Measurements from ENCODE around the gene PLEKHA1.

The PLEKHA1 gene

DNA sequence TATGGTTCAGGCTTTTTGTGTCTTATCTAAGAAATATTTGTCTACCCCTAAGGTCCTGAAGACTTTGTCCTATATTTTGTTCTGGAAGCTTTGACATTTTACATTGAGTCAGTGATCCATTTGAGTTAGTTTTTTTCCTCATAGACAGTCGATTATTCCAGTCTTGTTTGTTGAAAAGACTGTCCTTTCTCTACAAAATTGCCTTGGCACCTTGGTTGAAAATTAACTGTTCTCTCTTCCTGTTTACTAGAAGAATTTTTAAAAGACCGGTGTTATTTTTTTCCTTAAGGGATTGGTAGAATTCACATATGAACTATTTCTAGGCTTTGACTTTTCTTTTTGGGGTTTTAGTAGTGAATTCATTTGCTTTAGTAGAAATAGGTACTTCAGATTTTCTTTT is 12.0 kb downstream of the PLEKHA1 start:
- Histone ChIP-seq H3K4me3 (ENCODE audit: low read length) (no peak overlapping the region), H4K20me1 (ENCODE audit: insufficient read depth, low read length) (no peaks in the 10 kb centered on the region), H3K4me2 (ENCODE audit: low read length) (no peak overlapping the region), H3K27me3 (ENCODE audit: low read depth, low read length) (peaks cover 21% of the 10 kb centered on the region), H3K79me2 (ENCODE audit: low read length) (no peaks in the 10 kb centered on the region), H3K4me1 (ENCODE audit: low read length) (0 out of 2 replicates have a peak, but pooled peaks cover 4% of the 10 kb centered on the region), H3K9me3 (ENCODE audit: insufficient read depth, low read length) (no peaks in the 10 kb centered on the region), H2AFZ (ENCODE audit: low read depth, low read length) (no peak overlapping the region), H3K36me3 (replicated peaks; ENCODE audit: low read depth, low read length) (no peaks in the 10 kb centered on the region), H3K27ac (ENCODE audit: low read length) (no peak overlapping the region), H3K9ac (ENCODE audit: low read length) (no peak overlapping the region)
- TF ChIP-seq EZH2phosphoT487 (IDR thresholded peaks at IDR 0.05; ENCODE audit: low read depth) = no peak
- TF ChIP-seq, protein P1, sequence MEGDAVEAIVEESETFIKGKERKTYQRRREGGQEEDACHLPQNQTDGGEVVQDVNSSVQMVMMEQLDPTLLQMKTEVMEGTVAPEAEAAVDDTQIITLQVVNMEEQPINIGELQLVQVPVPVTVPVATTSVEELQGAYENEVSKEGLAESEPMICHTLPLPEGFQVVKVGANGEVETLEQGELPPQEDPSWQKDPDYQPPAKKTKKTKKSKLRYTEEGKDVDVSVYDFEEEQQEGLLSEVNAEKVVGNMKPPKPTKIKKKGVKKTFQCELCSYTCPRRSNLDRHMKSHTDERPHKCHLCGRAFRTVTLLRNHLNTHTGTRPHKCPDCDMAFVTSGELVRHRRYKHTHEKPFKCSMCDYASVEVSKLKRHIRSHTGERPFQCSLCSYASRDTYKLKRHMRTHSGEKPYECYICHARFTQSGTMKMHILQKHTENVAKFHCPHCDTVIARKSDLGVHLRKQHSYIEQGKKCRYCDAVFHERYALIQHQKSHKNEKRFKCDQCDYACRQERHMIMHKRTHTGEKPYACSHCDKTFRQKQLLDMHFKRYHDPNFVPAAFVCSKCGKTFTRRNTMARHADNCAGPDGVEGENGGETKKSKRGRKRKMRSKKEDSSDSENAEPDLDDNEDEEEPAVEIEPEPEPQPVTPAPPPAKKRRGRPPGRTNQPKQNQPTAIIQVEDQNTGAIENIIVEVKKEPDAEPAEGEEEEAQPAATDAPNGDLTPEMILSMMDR (IDR thresholded peaks at IDR 0.05; ENCODE audit: low read depth, low read length) = no peak

DNA sequence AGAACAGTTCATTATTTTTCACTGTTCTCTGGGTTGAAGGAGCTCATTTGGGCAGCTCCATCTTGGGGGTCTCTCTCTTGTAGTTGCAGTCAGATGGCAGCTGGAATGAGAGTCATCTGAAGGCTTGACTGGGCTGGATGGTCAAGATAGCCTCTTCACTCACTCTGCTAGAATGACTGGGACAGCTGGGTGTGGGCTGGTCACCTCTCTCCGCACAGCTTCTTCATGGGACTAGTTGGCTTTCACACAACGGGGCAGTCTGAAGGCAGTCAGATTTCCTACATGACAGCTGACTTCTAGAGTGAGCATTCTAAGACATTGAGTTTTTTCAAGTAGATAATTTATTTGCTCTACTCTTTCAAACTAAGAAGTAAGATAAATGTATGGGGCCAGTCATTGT is 13.1 kb downstream of the PLEKHA1 start:
- H3K27me3 ChIP-seq (ENCODE audit: low read depth, low read length) = peaks cover 18% of the 10 kb centered on the region
- H3K79me2 ChIP-seq (ENCODE audit: low read length) = no peaks in the 10 kb centered on the region
- no peaks in the 10 kb centered on the region for H4K20me1 ChIP-seq (ENCODE audit: insufficient read depth, low read length)
- TF ChIP-seq, protein P1 (IDR thresholded peaks at IDR 0.05; ENCODE audit: low read depth, low read length) = no peak
- no peak for TF ChIP-seq EZH2phosphoT487 (IDR thresholded peaks at IDR 0.05; ENCODE audit: low read depth)
- H3K27ac ChIP-seq (ENCODE audit: low read length) = no peak overlapping the region
- no peaks in the 10 kb centered on the region for H3K36me3 ChIP-seq (replicated peaks; ENCODE audit: low read depth, low read length)
- 0 out of 2 replicates have a peak, but pooled peaks cover 4% of the 10 kb centered on the region for H3K4me1 ChIP-seq (ENCODE audit: low read length)
- no peak overlapping the region for H3K9ac ChIP-seq (ENCODE audit: low read length)
- H3K4me2 ChIP-seq (ENCODE audit: low read length) = no peak overlapping the region
- no peaks in the 10 kb centered on the region for H3K9me3 ChIP-seq (ENCODE audit: insufficient read depth, low read length)
- no peak overlapping the region for H3K4me3 ChIP-seq (ENCODE audit: low read length)
- no peak overlapping the region for H2AFZ ChIP-seq (ENCODE audit: low read depth, low read length)

DNA sequence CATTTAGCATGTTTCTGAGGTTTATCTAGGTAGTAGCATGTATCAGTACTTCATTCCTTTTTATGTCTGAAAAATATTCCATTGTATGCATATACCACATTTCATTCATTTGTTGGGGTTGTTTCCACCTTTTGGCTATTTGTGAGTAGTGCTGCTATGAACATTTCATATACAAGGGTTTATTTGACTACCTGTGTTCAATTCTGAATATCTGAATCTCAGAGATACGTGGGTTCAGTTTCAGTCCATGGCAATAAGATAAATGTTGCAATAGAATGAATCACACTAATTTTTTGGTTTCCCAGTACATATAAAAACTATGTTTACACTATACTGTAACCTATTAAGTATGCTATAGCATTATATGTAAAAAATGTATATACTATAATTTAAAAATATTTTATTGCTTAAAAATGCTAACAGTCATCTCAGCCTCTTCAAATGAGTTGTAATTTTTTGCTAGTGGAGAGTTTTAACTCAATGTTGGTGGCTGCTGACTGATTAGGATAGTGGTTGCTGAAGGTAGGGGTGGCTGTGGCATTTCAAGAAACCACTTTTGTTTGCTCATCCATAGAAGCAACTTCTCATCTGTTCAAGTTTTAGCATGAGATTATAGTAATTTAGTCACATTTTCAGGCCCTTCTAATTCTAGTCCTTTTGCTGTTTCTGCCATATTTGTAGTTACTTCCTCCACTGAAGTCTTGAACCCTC is 13.9 kb downstream of the PLEKHA1 start:
- no peak overlapping the region for H3K4me3 ChIP-seq (ENCODE audit: low read length)
- no peaks in the 10 kb centered on the region for H3K79me2 ChIP-seq (ENCODE audit: low read length)
- no peak overlapping the region for H3K9ac ChIP-seq (ENCODE audit: low read length)
- no peak overlapping the region for H2AFZ ChIP-seq (ENCODE audit: low read depth, low read length)
- no peaks in the 10 kb centered on the region for H3K36me3 ChIP-seq (replicated peaks; ENCODE audit: low read depth, low read length)
- no peaks in the 10 kb centered on the region for H4K20me1 ChIP-seq (ENCODE audit: insufficient read depth, low read length)
- H3K4me2 ChIP-seq (ENCODE audit: low read length) = no peak overlapping the region
- H3K9me3 ChIP-seq (ENCODE audit: insufficient read depth, low read length) = no peaks in the 10 kb centered on the region
- TF ChIP-seq EZH2phosphoT487 (IDR thresholded peaks at IDR 0.05; ENCODE audit: low read depth) = no peak
- TF ChIP-seq, protein P1 (IDR thresholded peaks at IDR 0.05; ENCODE audit: low read depth, low read length) = no peak
- H3K27ac ChIP-seq (ENCODE audit: low read length) = no peak overlapping the region
- H3K27me3 ChIP-seq (ENCODE audit: low read depth, low read length) = peaks cover 18% of the 10 kb centered on the region
- H3K4me1 ChIP-seq (ENCODE audit: low read length) = 0 out of 2 replicates have a peak, but pooled peaks cover 4% of the 10 kb centered on the region

DNA sequence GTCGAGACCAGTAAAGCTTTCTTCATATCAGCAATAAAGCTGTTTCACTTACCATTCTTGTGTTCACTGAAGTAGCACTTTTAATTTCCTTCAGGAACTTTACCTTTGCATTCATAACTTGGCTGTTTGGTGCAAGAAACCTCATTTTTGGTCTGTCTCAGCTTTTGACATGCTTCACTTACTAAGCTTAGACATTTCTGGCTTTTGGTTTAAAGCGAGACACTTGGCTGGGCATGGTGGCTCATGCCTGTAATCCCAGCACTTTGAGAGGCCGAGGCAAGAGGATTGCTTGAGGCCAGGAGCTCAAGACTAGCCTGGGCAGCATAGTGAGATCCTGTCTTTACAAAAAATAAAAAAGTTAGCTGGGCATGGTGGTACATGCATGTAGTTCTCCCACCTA is 15.8 kb downstream of the PLEKHA1 start:
- Histone ChIP-seq H3K4me2 (ENCODE audit: low read length) (no peak overlapping the region), H3K79me2 (ENCODE audit: low read length) (no peaks in the 10 kb centered on the region)

More for the DNA sequence above, 15.8 kb downstream of the PLEKHA1 start:
- TF ChIP-seq, protein P1 (IDR thresholded peaks at IDR 0.05; ENCODE audit: low read depth, low read length) = no peak
- no peak for TF ChIP-seq EZH2phosphoT487 (IDR thresholded peaks at IDR 0.05; ENCODE audit: low read depth)
- H3K9ac ChIP-seq (ENCODE audit: low read length) = no peak overlapping the region
- no peaks in the 10 kb centered on the region for H4K20me1 ChIP-seq (ENCODE audit: insufficient read depth, low read length)
- no peak overlapping the region for H3K27ac ChIP-seq (ENCODE audit: low read length)
- peaks cover 18% of the 10 kb centered on the region for H3K27me3 ChIP-seq (ENCODE audit: low read depth, low read length)
- H3K4me1 ChIP-seq (ENCODE audit: low read length) = 0 out of 2 replicates have a peak, but pooled peaks cover 4% of the 10 kb centered on the region
- H3K9me3 ChIP-seq (ENCODE audit: insufficient read depth, low read length) = no peaks in the 10 kb centered on the region
- H3K36me3 ChIP-seq (replicated peaks; ENCODE audit: low read depth, low read length) = no peaks in the 10 kb centered on the region
- no peak overlapping the region for H3K4me3 ChIP-seq (ENCODE audit: low read length)
- no peak overlapping the region for H2AFZ ChIP-seq (ENCODE audit: low read depth, low read length)
